Forelimb muscle (tissue), 1 donor: ENCODE data around the gene ENO4. TPM values are rescaled to one million over a fixed set of nuclear protein-coding genes. Genes with fewer than 3 reads are reported as not detected.

Experiments
- DNase-seq: peaks from one replicate; pipeline ENCODE4 v3.0.0-alpha.2; 2013; ENCODE audit warnings: low read depth
- polyA plus RNA-seq: library from polyadenylated mRNA; unstranded; fragments of 120-200 nt; gene quantifications from one replicate; pipeline ENCODE4 v1.2.1, GENCODE V29; 2013; ENCODE audit not compliant: insufficient read length

The ENO4 gene
- polyA plus RNA-seq, 1 donor: 0.38 TPM

DNA sequence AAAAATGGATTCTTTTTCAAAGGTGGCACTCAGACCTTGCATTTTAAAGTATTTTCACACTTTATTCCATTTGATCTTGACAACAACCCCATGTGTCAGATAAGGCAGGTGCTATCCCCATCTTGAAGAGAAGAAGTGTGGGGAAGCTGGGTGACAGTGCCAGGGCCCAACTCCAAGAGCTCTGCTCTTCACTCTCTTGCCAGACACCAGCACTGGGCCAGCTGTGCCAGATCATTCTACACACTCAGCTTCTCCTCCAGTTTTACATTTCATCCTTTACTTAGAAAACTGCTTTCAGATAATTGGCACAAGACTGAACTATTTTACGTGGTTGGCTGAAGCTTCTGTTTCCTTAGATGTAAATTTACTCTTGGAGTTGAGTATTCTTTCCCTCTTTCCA is 64.4 kb downstream of the ENO4 start:
- no peak for DNase-seq

DNA sequence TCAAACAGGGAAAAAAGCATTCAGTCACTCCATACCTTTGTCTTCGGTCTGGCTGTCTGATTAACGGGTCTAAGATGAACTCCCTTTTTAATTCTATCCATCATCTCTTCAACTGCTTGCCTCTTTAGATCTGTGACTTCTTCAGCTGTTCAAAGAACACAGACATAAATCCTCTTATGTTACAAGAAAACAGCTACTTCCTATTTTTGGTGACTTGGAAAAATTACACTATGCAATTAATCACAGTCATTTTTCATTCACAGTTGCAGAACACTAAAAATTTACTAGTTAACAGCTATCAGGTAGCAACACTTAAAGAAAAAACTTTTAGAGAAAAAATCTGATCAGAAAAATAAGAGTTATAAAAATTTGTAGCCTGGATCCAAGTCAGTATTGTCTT is 66.0 kb downstream of the ENO4 start:
- no peak for DNase-seq

DNA sequence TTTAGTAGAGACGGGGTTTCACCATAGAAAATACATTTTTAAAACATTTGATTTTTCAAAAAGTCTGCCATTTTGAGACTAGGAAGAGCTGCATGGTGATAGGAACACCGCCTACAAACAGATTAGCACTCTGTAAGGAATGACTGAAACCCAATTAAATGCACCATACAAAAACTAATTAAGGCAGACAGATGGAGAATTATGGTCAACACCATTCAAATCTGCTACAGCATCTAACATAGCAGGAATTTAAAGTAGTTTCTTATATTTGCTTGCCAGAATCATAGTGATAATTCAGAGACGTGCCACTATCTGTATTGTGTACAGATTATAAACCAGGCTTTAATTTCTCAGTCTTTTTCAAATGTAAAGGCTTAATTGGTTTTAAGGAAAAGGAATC is 68.2 kb downstream of the ENO4 start:
- no peak for DNase-seq

DNA sequence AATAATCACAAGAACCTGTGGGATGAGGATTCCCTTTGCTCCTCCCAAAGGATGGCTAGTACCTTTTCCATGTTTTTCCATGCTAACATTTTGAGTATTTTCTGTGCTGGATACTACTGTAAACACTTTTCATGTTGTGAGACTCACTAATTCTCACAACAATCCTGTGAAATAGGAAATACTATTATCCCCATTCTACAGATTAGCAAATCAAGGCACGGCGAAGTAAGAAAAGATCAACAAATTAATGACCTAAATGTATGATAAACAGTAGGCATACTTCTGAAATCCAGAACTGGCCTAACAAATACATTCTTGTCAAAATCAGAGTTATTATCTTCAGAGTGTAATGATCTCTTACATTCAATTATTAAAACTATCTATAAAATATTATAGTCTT is 69.3 kb downstream of the ENO4 start:
- no peak for DNase-seq

DNA sequence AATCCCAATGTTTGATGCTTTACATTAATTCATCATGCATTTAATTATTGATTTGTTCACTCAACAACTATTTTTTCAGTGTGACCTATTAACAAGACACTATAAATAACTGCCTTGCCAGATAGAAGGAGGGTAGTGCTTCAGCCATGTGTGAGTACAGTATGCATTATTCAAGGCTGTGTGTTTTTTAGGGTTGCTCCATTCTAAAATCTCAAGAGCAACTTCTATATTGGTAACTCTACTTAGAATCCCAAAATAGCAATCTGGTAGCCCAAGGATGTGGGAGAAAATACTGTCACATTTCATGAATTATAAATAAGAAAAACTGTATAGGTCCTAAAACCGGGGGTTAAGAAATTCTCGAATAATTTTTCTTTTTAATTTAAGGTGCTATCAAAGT is 69.9 kb downstream of the ENO4 start:
- DNase-seq: no peak

DNA sequence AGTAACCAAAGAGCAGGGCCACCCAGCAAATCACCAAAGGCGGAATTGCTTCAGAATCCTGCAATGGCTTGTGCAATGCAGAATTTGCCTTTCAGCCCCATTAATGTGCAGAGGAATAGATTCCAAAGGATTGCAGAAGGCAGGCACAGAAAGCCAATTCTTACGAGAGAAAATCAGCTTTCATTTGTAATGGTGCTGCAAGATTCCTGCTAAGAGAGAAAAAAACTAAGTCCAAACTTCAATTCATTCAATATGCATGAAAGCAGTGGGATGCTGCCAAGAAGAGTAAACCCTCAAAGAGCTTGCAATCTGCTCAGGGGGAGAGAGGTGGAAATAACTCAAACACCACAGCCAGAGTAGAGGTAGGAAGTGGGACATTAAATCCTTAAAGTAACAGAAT is 70.4 kb downstream of the ENO4 start:
- DNase-seq: no peak

DNA sequence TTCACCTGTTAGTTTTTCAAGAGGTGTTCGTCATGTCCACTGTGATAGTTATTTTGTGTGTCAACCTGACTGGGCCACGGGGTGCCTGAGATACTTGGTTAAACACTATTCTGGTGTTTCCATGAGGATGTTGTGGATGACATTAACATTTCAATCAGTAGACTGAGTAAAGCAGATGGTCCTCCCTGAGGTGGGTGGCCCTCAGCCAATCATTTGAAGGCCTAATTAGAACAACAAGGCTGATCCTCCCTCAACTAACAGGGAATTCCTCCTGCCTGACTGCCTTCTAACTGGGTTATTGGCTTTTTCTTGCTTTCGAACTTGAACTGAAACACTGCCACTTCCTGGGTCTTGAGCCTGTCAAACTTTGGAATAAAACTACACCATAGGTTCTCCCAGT is 75.8 kb downstream of the ENO4 start:
- no peak for DNase-seq

DNA sequence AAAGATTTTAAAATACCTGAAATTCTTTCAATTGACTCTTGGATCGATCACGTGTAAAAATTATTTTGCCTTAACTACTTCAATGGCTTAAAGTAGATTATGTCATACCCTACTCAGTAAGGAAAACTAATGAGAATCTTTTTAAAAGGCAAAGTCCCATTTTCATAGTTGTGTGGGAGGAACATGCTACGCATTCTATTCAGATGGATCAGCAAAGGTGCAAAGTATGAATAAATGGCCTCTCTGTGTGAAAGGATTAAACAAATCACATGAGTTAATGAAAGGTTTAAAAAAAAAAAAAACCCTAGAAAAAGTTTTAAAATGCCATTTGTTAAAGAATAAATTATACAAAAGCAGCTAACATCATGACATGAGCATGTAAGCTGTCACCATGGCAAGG is 77.1 kb downstream of the ENO4 start:
- DNase-seq: no peak

DNA sequence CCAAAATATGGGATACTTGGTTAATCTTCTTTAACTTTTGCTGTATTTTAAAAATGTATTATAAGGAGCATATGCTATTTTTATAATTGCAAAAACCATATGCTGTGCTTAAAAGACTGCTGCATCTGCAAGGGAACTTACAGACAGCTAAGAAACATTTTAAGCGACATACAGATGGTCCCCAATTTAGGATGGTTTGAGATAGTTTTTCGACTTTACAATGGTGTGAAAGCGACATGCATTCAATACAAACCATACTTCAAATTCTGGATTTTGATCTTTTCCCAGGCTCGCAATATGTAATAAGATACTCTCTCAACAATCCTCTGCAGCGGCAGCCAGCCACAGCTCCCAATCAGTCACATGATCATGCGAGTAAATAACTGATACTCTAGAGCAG is 82.5 kb downstream of the ENO4 start:
- no peak for DNase-seq

Other genes starting within 250 kb of the ENO4 start
- gene PNLIPRP2, start 228.5 kb upstream of the ENO4 start, polyA plus RNA-seq: 0.25 TPM
- 5.3 TPM for gene HSPA12A, start 106.9 kb upstream of the ENO4 start, polyA plus RNA-seq
- 4.9 TPM for gene SHTN1, start 155.7 kb downstream of the ENO4 start, polyA plus RNA-seq